Skin epidermis (tissue), 12 donors: Measurements from ENCODE around the gene ZNF786.

ENCODE experiments used
- H3K27ac ChIP-seq, 21 experiments: fragments of 200-600 bp; sonication (generic) in 11 of 21; one replicate each; pipeline ENCODE4 v1.5.0; 2020; ENCODE audit warnings: mild to moderate bottlenecking in 3 of 21, inconsistent platforms in 2 of 21, moderate library complexity in 2 of 21
- H3K4me3 ChIP-seq, 7 experiments: fragments of 200-600 bp; sonication (generic) in 2 of 7; one replicate each; pipeline ENCODE4 v1.5.0; 2020; ENCODE audit warnings: inconsistent platforms in 2 of 7, mild to moderate bottlenecking in 2 of 7, moderate library complexity in 1 of 7

Gene ZNF786, protein sequence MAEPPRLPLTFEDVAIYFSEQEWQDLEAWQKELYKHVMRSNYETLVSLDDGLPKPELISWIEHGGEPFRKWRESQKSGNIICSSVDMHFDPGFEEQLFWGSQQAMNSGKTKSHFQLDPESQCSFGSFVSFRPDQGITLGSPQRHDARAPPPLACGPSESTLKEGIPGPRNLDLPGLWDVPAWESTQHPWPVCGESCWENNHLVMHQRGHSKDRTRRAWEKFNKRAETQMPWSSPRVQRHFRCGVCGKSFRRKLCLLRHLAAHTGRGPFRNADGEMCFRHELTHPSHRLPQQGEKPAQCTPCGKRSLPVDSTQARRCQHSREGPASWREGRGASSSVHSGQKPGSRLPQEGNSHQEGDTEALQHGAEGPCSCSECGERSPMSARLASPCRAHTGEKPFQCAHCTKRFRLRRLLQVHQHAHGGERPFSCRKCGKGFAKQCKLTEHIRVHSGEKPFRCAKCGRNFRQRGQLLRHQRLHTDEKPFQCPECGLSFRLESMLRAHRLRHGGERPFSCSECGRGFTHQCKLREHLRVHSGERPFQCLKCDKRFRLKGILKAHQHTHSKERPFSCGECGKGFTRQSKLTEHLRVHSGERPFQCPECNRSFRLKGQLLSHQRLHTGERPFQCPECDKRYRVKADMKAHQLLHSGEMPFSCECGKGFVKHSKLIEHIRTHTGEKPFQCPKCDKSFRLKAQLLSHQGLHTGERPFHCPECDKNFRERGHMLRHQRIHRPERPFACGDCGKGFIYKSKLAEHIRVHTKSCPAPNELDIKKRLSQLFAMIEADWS

DNA sequence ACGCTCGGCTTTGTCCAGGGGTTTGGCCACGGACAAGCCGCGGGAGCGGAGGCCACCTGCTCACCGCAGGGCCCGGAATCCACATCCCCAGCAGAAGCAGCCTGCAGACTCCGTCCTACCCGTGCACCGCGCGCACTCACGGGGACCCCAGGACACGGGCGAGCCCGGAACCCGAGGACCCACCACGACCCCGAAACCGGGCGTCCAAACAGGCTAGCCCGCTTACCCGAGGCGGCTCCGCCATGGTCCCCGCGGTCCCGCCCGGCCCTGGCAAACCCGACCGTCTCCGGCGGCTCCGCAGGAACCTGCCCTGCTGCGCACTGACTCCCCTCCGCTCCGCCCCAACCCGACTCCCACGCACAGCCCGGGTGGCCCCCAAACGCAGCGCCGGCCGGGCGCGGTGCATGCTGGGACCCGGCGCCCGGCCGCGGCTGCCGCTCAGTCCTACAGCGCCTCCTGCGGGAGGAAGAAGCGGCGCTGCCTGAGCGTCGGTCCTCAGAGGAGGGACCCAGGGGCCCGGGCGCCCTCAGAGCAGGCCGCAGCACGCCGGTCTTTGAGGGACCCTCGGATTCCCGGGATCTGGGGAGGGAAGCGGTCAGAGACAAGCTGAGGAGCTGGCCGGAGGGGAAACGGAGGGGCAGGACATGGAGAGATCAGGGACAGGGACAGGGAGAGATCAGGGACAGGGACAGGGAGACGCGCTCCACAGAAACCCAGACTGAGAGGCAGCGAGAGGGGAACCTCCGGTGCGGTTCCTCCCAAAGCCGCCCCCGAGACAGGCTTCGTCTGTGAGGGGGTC, at the start of gene ZNF786:
Gene ZNF786 (minus strand): TSS at position 322 of the 799 bp plus-strand sequence. CDS start 78 bp downstream, at position 244.
- peak within 1 kb of the TSS; percentile 91 to 100 (median 98) for H3K27ac ChIP-seq
- peak within 1 kb of the TSS; percentile 68 to 100 (median 92) for H3K4me3 ChIP-seq

GRCh38 chr7:149136118-149136517, 45.6 kb upstream of the ZNF786 start:
- Histone ChIP-seq H3K4me3 (no peak overlapping the region), H3K27ac (no peak overlapping the region)

- no peak overlapping the region for H3K4me3 ChIP-seq
- no peak overlapping the region for H3K27ac ChIP-seq
Observed at GRCh38 chr7:149133028-149133710, 42.7 kb upstream of the ZNF786 start.

GRCh38 chr7:149130572-149131198, 40.2 kb upstream of the ZNF786 start:
- Histone ChIP-seq H3K27ac (no peak overlapping the region), H3K4me3 (no peak overlapping the region)

DNA sequence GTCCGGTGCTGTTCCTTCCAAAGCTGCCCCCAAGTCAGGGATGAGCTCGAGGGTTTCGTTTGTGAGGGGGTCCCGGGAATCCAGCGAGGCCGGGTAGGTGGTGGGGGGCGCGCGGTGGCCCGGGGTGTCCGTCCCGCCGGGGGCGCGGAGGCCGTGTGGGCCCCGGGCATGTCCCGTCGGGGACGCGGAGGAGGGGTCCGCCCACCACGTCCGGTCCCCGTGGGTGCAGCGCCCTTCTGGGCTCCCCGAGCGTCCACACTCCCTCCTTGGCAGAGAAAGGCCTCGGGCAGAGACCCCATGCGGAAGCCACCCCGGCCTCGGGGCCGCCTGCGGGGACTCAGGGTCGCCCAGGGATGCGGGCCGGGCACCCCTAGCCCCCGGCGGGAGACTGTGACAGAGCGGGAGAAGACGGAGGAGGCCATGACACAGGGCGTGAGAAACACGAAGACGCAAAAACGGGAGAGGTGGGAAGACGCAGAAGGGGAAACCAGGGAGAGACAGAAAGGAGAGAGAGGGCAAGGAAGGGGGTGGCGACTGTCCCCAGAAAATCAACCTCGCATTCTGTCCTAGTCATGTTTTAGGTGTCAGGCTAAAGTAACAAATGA, 36.2 kb upstream of the ZNF786 start:
- Histone ChIP-seq H3K4me3 (peak overlapping the region; percentile 73 to 98 (median 86)), H3K27ac (peak overlapping the region; percentile 88 to 100 (median 98))

DNA sequence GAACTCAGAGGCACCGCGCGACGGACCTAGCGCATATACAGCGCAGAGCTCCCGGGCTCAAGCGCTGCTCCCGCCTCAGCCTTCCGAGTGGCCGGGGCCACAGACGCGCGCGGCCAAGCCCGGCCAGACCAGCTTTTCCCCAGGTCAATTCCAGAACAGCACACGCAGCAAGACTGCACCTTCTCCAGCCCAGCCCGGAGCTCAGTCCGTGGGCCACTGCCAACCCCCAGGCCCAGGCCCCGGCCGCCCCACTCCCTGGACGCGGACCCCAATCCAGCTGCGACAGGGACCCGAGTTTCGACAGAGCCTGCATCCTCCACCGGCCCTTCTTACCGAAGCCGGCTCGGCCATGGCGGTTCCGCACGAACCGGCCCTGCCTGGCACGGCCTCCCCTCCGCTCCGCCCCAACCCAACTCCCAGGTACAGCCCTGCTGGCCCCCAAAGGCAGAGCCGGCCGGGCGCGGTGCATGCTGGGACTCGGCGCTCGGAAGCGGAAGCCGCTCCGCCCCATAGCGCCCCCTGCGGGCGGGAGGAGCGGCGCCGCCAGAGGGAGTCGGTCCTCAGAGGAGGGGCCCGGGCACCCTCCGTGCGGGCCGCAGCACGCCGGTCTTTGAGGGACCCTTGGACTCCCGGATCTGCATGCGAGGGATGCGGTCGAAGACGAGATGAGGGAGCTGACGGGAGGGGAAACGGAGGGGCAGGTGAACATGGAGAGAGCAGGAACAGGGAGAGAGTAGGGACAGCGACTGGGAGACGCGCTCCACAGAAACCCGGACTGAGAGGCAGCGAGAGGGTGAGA, 35.5 kb upstream of the ZNF786 start, which contains the start of gene ZNF425:
Gene ZNF425 (minus strand): TSS at position 462 of the 799 bp plus-strand sequence. CDS start 111 bp downstream, at position 351.
- H3K4me3 ChIP-seq = peak within 1 kb of the TSS; percentile 73 to 98 (median 86)
- peak within 1 kb of the TSS; percentile 88 to 100 (median 98) for H3K27ac ChIP-seq

DNA sequence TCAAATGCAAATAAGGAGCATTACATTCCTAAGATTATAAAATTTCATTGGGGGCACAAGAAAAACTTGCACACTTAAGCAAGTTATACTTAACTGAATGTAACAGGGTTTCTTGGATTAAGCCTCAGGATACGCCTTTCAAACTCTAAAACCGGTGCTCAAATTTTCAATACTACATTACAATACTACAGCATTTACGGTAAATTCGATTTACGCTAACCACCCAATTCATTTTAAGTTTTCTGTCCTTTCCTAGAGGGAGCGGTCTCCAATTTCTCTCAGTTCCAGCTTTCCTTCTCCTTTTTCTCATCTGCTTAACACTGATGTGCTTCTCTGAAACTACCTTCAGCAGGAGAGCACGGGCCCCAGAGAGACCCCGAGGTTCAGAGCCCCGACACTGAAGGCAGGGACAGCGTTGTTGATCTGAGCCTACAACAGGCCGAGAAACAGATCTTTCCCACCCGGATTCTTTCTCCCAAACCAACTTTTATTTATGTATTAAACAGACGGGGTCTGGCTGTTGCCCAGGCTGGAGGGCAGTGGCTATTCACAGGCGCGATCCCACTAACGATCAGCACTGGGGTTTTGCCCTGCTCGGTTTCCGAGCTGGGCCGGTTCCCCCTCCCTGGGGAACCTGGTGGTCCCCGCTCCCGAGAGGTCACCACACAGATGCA, 34.8 kb upstream of the ZNF786 start:
- Histone ChIP-seq H3K27ac (peak overlapping the region; percentile 83 to 100 (median 98)), H3K4me3 (peak overlapping the region; percentile 73 to 98 (median 86))

DNA sequence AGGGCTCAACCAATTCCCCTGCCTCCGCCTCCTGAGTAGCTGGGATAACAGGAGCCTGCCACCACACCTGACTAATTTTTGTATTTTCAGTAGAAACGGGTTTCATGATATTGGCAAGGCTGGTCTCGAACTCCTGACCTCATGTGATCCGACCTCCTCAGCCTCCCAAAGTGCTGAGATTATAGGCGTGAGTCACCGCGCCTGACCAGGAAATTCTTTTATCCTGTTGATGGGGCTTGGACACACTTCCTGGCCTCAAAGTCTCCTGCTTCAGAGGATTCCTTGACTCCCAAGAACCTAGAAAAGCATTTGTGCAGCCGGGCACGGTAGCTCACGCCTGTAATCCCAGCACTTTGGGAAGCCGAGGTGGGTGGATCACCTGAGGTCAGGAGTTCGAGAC, 19.5 kb upstream of the ZNF786 start:
- no peak overlapping the region for H3K4me3 ChIP-seq
- no peak overlapping the region for H3K27ac ChIP-seq

GRCh38 chr7:149104749-149105148, 14.2 kb upstream of the ZNF786 start:
- Histone ChIP-seq H3K4me3 (no peak overlapping the region), H3K27ac (no peak overlapping the region)

GRCh38 chr7:149104214-149104613, 13.7 kb upstream of the ZNF786 start:
- Histone ChIP-seq H3K27ac (no peak overlapping the region), H3K4me3 (no peak overlapping the region)

DNA sequence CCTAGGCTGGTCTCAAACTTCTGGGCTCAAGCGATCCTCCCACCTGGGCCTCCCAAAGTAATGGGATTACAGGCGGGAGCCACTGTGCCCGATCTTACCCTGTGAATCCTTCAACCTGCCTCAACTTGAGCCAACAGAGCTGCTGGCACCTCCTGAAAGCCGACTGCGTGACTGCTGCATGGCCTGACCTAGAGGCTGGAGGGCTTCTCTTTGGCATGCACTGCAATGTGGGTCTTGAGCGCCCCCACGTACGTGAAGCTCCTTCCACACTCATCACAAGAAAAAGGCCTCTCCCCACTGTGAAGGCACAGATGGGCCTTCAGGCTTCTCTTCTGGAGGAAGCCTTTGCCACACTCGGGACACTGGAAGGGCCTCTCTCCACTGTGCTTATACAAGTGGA, 12.9 kb upstream of the ZNF786 start:
- no peak overlapping the region for H3K27ac ChIP-seq
- no peak overlapping the region for H3K4me3 ChIP-seq

DNA sequence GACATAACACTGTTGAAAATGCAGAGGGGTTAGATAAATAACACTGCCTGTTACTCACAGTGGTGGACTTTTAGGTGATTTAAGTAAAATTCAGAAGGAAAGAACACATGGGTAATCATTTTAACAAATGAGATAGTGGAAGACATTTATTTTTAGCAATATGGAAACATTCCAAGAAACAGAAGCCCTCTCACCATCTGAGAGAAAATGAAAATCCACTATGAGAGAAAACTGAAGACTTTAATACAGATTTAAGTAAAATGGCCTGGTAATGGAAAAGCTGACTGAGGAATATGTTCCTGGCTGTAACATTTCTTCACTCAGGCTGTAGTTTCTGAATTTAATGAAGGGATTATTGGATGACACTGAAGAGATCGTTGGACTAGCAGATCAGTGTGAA, 12.1 kb upstream of the ZNF786 start:
- Histone ChIP-seq H3K4me3 (no peak overlapping the region), H3K27ac (no peak overlapping the region)

- no peak overlapping the region for H3K27ac ChIP-seq
Observed at GRCh38 chr7:149100821-149101220, 10.3 kb upstream of the ZNF786 start.

DNA sequence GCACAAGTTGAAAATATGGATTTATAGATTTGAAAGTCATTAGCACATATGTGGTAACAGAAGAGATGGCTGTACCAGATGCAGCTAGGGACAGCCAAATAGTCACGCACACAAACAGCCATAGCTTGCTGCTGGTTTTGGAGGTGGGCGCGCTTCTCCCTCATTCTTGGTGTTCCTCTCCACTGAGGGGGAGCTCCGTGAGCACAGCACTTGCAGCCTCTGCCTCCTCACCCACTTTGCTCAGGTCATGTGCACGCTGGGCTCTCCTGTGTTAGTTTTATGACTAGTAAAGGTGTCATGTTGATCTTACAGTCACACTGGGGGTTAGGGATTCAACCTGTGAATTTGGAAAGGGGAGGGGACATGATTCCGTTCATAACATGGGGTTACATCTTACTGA, 8.5 kb upstream of the ZNF786 start:
- no peak overlapping the region for H3K4me3 ChIP-seq
- no peak overlapping the region for H3K27ac ChIP-seq

More at GRCh38 chr7:149100821-149101220, 10.3 kb upstream of the ZNF786 start:
- H3K4me3 ChIP-seq = no peak overlapping the region

- H3K4me3 ChIP-seq = no peak overlapping the region
- H3K27ac ChIP-seq = no peak overlapping the region
Observed at GRCh38 chr7:149097088-149097487, 6.6 kb upstream of the ZNF786 start.

- H3K4me3 ChIP-seq = no peak overlapping the region
- H3K27ac ChIP-seq = no peak overlapping the region
Observed at GRCh38 chr7:149093228-149093627, 2.7 kb upstream of the ZNF786 start.

DNA sequence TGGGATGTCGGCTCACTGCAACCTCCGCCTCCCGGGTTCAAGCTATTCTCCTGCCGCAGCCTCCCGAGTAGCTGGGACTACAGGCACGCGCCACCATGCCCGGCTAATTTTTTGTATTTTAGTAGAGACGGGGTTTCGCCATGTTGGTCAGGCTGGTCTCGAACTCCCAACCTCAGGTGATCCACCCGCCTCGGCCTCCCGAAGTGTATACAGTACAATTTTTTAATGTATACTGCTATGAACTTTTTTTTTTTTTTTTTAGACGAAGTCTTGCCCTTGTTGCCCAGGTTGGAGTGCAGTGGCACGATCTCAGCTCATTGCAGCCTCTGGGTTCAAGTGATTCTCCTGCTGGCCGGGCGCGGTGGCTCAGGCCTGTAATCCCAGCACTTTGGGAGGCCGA, 1.7 kb upstream of the ZNF786 start:
- Histone ChIP-seq H3K4me3 (peak overlapping the region in 1 of 7 experiments; percentile 96), H3K27ac (peak overlapping the region in 11 of 21 experiments; percentile 95 to 100 (median 98))
